ENCODE data around the gene EXOSC10.

DNA sequence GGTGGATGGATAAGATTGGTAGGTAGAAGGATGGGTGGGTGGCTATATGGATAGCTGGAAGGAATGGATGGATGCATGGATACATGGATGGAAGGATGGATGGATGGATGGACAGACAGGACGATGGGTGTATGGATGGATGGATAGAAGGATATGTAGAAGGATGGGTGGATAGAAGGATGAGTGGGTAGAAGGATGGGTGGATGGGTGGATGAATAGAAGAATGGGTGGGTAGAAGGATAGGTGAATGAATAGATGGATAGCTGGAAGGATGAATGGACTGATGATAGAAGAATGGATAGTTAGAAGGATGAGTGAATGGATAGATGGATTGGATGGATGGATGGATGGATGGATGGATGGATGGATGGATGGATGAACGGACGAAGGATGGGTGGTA is 57.6 kb downstream of the EXOSC10 start:
- TF ChIP-seq, protein P1, sequence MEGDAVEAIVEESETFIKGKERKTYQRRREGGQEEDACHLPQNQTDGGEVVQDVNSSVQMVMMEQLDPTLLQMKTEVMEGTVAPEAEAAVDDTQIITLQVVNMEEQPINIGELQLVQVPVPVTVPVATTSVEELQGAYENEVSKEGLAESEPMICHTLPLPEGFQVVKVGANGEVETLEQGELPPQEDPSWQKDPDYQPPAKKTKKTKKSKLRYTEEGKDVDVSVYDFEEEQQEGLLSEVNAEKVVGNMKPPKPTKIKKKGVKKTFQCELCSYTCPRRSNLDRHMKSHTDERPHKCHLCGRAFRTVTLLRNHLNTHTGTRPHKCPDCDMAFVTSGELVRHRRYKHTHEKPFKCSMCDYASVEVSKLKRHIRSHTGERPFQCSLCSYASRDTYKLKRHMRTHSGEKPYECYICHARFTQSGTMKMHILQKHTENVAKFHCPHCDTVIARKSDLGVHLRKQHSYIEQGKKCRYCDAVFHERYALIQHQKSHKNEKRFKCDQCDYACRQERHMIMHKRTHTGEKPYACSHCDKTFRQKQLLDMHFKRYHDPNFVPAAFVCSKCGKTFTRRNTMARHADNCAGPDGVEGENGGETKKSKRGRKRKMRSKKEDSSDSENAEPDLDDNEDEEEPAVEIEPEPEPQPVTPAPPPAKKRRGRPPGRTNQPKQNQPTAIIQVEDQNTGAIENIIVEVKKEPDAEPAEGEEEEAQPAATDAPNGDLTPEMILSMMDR (IDR thresholded peaks at IDR 0.05): no peak
- no peak for TF ChIP-seq POLR2A (IDR thresholded peaks at IDR 0.05)
- TF ChIP-seq POLR2AphosphoS5 (IDR thresholded peaks at IDR 0.05; ENCODE audit: insufficient read depth in 1 of 2, low read depth in 1 of 2): no peak
